Measurements from ENCODE around the gene OR6X1.
A peak's percentile ranks its signal among the peaks of the same experiment; 100 is the strongest.
"Not testable (repeated sequence)": the region's sequence is repeated elsewhere in the genome, so short reads cannot be mapped to it uniquely, and the experiment has no call there.

OR6X1 gene

DNA sequence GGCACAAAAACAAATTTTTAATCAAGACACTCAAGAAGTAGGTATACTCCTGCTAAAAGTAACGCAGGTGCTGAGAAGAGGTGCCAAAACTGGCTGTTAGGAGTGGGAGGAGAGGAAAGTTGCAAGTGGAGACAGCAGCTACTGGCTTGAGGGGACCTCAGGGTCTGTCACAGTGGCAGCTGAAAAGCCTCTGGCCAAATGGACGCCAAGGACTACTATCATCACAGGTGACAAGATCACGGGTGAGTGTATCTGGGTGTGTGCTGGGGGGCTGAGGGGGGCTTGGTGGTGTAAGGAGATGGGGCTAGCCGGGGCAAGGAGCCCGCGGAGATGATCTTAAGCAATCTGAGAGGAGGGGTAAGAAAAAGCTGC lies 13.5 kb downstream of the OR6X1 start:
- H3K9me3 ChIP-seq (ENCODE audit: control insufficient read depth in 1 of 2, low read length in 2 of 2) = no peaks in the 10 kb centered on the region
- no peak overlapping the region for H3K27ac ChIP-seq (ENCODE audit: low read depth, low read length)
- peak overlapping the region; percentile 81 to 90 for H3K4me3 ChIP-seq (ENCODE audit: low read depth in 1 of 2, low read length in 2 of 2)
- H3K36me3 ChIP-seq (ENCODE audit: control insufficient read depth in 1 of 2, insufficient read depth in 2 of 2, low read length in 2 of 2) = no peaks in the 10 kb centered on the region
- H3K27me3 ChIP-seq (ENCODE audit: control insufficient read depth in 1 of 2, insufficient read depth in 2 of 2, low read length in 2 of 2) = no peaks in the 10 kb centered on the region
- peaks cover 15 to 28% of the 10 kb centered on the region in 2 donors for H3K4me1 ChIP-seq (ENCODE audit: control insufficient read depth in 1 of 2, insufficient read depth in 2 of 2, low read length in 2 of 2)
- peak overlapping the region; percentile 74 to 77 for H3K9ac ChIP-seq (ENCODE audit: low read depth in 1 of 2, low read length in 2 of 2)

DNA sequence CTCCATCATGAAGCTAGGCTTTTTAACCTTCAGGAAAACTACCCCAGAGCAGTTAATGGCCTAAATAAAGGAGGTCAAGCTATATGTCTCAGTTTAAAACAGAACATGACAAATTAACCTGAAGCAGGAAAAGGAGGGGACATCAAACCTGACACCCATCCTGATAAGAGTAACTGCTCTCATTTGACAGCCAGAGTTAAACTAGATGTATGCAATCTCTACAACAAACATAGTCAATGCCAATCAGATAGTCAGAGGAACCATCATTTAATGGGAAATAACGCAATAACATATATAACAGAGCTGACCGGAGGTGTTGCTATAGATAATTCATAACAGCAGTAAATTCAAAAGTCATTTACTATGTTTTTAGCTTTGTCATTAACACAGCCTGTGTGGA lies 15.9 kb downstream of the OR6X1 start:
- Histone ChIP-seq H3K36me3 (ENCODE audit: control insufficient read depth in 1 of 2, insufficient read depth in 2 of 2, low read length in 2 of 2) (peaks cover 3 to 16% of the 10 kb centered on the region in 2 donors), H3K9ac (ENCODE audit: low read depth in 1 of 2, low read length in 2 of 2) (no peak overlapping the region)

DNA sequence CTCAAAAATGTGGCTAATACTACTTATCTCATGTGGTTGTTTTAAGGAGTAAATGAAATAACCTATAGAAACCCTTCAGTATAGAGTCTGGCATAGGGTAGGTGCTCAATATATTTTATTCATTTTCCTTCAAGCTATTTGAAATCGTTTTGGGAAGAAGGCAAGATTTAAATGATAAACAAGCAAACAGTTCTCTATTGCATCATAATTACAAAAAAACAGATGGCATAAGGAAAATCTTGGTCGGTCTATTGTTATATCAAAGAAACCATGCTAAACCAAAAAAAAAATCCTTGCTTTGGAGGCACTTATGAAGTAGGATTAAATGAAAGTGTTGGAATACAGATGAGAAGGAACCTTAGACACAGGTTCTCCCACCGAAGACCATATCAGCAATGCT lies 17.5 kb downstream of the OR6X1 start:
- H3K9ac ChIP-seq (ENCODE audit: low read depth in 1 of 2, low read length in 2 of 2) = no peak overlapping the region
- peaks cover 3 to 16% of the 10 kb centered on the region in 2 donors for H3K36me3 ChIP-seq (ENCODE audit: control insufficient read depth in 1 of 2, insufficient read depth in 2 of 2, low read length in 2 of 2)
- no peak overlapping the region for H3K4me3 ChIP-seq (ENCODE audit: low read depth in 1 of 2, low read length in 2 of 2)

More for the DNA sequence above, 15.9 kb downstream of the OR6X1 start:
- H3K27ac ChIP-seq (ENCODE audit: low read depth, low read length) = no peak overlapping the region
- H3K4me3 ChIP-seq (ENCODE audit: low read depth in 1 of 2, low read length in 2 of 2) = no peak overlapping the region
- no peaks in the 10 kb centered on the region for H3K9me3 ChIP-seq (ENCODE audit: control insufficient read depth in 1 of 2, low read length in 2 of 2)
- peaks cover 15 to 28% of the 10 kb centered on the region in 2 donors for H3K4me1 ChIP-seq (ENCODE audit: control insufficient read depth in 1 of 2, insufficient read depth in 2 of 2, low read length in 2 of 2)
- H3K27me3 ChIP-seq (ENCODE audit: control insufficient read depth in 1 of 2, insufficient read depth in 2 of 2, low read length in 2 of 2) = no peaks in the 10 kb centered on the region

DNA sequence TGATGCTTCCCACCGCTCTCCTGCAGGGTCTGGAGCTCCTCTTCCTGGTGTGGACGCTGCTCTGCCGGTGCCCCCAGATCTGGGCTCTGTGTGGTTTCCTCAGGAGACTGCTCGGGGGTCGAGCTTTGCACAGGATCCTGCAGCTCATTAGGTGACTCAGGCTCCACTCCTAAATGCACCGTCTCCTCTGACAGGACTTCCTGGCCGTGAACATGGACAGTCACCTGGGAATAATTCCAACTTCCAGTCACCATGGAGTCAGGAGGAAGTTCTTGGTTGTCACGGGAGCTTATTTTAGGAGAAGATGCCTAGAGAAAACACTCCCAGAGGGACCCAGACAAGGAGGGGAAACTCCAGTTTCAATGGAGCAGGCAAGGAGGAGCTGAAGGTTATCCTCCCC lies 24.7 kb downstream of the OR6X1 start:
- Histone ChIP-seq H3K9ac (ENCODE audit: low read depth in 1 of 2, low read length in 2 of 2) (no peak overlapping the region), H3K4me3 (ENCODE audit: low read depth in 1 of 2, low read length in 2 of 2) (no peak overlapping the region), H3K4me1 (ENCODE audit: control insufficient read depth in 1 of 2, insufficient read depth in 2 of 2, low read length in 2 of 2) (no peaks in the 10 kb centered on the region), H3K27ac (ENCODE audit: low read depth, low read length) (no peak overlapping the region), H3K27me3 (ENCODE audit: control insufficient read depth in 1 of 2, insufficient read depth in 2 of 2, low read length in 2 of 2) (no peaks in the 10 kb centered on the region), H3K36me3 (ENCODE audit: control insufficient read depth in 1 of 2, insufficient read depth in 2 of 2, low read length in 2 of 2) (peaks cover 55 to 73% of the 10 kb centered on the region in 2 donors), H3K9me3 (ENCODE audit: control insufficient read depth in 1 of 2, low read length in 2 of 2) (no peaks in the 10 kb centered on the region)

More for the DNA sequence above, 17.5 kb downstream of the OR6X1 start:
- Histone ChIP-seq H3K27me3 (ENCODE audit: control insufficient read depth in 1 of 2, insufficient read depth in 2 of 2, low read length in 2 of 2) (no peaks in the 10 kb centered on the region), H3K4me1 (ENCODE audit: control insufficient read depth in 1 of 2, insufficient read depth in 2 of 2, low read length in 2 of 2) (peaks cover 15 to 23% of the 10 kb centered on the region in 2 donors), H3K9me3 (ENCODE audit: control insufficient read depth in 1 of 2, low read length in 2 of 2) (no peaks in the 10 kb centered on the region), H3K27ac (ENCODE audit: low read depth, low read length) (no peak overlapping the region)

DNA sequence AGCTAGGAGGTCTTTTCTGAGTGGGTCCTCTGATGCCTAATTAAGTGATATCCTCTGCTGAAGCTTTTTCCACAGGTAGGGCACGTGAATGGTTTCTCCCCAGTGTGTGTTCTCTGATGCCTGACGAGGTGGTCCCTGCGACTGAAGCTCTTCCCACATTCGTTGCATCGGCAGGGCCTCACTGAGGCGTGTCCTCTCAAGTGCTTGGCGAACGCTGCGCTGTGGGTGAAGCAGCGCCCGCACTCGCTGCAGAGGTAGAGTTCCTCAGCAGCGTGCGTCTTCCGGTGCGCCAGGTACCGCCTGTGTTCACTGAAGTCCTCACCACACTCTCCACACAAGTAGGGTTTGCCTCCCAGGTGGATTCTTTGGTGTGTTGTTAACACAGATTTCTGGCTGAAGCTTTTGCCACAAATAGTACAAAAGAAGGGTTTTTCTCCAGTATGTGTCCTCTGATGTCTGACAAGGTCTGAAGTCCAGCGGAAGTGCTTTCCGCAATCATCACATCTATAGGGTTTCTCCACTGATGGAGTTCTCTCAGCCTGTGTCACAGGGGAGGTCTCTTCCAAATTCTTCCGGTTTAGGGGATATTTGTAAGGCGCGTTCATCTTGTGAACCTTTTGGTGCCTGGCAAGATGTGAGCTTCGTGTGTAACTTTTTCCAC lies 28.2 kb downstream of the OR6X1 start:
- no peaks in the 10 kb centered on the region for H3K4me1 ChIP-seq (ENCODE audit: control insufficient read depth in 1 of 2, insufficient read depth in 2 of 2, low read length in 2 of 2)
- H3K36me3 ChIP-seq (ENCODE audit: control insufficient read depth in 1 of 2, insufficient read depth in 2 of 2, low read length in 2 of 2) = peaks cover 57 to 62% of the 10 kb centered on the region in 2 donors
- H3K4me3 ChIP-seq (ENCODE audit: low read depth in 1 of 2, low read length in 2 of 2) = no peak overlapping the region
- H3K27me3 ChIP-seq (ENCODE audit: control insufficient read depth in 1 of 2, insufficient read depth in 2 of 2, low read length in 2 of 2) = no peaks in the 10 kb centered on the region
- H3K9ac ChIP-seq (ENCODE audit: low read depth in 1 of 2, low read length in 2 of 2) = no peak overlapping the region
- no peaks in the 10 kb centered on the region for H3K9me3 ChIP-seq (ENCODE audit: control insufficient read depth in 1 of 2, low read length in 2 of 2)
- no peak overlapping the region for H3K27ac ChIP-seq (ENCODE audit: low read depth, low read length)

DNA sequence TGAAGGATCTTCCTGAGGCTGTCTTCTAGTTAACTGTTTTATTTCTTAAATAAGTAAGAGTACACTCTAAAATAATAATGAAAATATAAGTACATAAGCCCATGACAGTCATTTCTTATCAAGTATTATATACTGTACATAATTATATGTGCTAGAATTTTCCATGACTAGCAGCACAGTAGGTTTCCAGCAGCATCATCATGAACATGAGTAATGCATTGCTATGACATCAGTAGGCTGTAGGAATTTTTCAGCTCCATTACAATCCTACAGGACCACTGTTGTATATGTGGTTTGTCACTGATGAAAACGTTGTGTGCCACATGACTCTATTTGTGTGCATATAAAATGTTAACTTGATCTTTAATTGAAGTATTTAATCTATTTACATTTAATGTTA lies 34.9 kb downstream of the OR6X1 start:
- Histone ChIP-seq H3K9me3 (ENCODE audit: control insufficient read depth in 1 of 2, low read length in 2 of 2) (no peaks in the 10 kb centered on the region), H3K27me3 (ENCODE audit: control insufficient read depth in 1 of 2, insufficient read depth in 2 of 2, low read length in 2 of 2) (no peaks in the 10 kb centered on the region), H3K27ac (ENCODE audit: low read depth, low read length) (no peak overlapping the region), H3K4me1 (ENCODE audit: control insufficient read depth in 1 of 2, insufficient read depth in 2 of 2, low read length in 2 of 2) (no peaks in the 10 kb centered on the region), H3K4me3 (ENCODE audit: low read depth in 1 of 2, low read length in 2 of 2) (no peak overlapping the region), H3K36me3 (ENCODE audit: control insufficient read depth in 1 of 2, insufficient read depth in 2 of 2, low read length in 2 of 2) (peaks cover 0 to 4% of the 10 kb centered on the region in 2 donors), H3K9ac (ENCODE audit: low read depth in 1 of 2, low read length in 2 of 2) (no peak overlapping the region)

DNA sequence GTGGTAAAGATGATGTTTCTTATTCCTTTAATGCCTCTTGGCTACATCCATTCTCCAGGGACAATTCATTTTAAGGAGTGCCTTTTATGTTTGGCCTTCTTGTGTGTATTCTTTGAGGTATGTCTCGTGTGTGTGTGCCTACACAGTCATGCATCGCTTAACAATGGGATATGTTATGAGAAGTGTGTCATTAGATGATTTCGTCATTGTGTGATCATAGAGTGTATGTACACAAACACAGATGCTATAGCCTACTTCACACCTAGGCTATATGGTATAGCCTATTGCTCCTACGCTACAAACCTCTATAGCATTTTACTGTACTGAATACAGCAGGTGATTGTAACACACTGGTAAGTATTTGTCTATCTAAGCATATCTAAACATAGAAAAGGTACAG lies 35.8 kb downstream of the OR6X1 start:
- no peaks in the 10 kb centered on the region for H3K4me1 ChIP-seq (ENCODE audit: control insufficient read depth in 1 of 2, insufficient read depth in 2 of 2, low read length in 2 of 2)
- H3K27ac ChIP-seq (ENCODE audit: low read depth, low read length) = no peak overlapping the region
- H3K4me3 ChIP-seq (ENCODE audit: low read depth in 1 of 2, low read length in 2 of 2) = no peak overlapping the region
- H3K36me3 ChIP-seq (ENCODE audit: control insufficient read depth in 1 of 2, insufficient read depth in 2 of 2, low read length in 2 of 2) = no peaks in the 10 kb centered on the region
- no peak overlapping the region for H3K9ac ChIP-seq (ENCODE audit: low read depth in 1 of 2, low read length in 2 of 2)
- no peaks in the 10 kb centered on the region for H3K27me3 ChIP-seq (ENCODE audit: control insufficient read depth in 1 of 2, insufficient read depth in 2 of 2, low read length in 2 of 2)
- no peaks in the 10 kb centered on the region for H3K9me3 ChIP-seq (ENCODE audit: control insufficient read depth in 1 of 2, low read length in 2 of 2)

DNA sequence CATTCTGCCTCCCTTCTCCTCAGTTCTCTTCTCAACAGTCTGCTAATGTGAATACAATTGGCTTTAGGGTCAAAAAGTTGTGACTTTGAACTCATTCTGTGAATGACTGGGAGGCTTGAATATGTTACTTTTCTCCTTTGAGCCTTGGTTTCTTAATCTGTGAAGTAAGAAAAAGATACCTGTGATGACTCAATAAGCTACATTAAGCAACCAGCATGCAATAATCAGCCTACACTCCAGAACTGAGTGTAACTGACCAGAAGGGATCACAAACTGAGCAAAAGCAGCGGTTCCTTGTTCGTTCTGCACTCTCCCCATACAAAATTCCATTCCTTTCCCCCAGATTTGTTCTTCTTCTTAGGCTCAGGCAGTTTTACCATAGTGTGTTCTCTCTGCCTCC lies 36.3 kb downstream of the OR6X1 start:
- no peak overlapping the region for H3K9ac ChIP-seq (ENCODE audit: low read depth in 1 of 2, low read length in 2 of 2)
- H3K36me3 ChIP-seq (ENCODE audit: control insufficient read depth in 1 of 2, insufficient read depth in 2 of 2, low read length in 2 of 2) = no peaks in the 10 kb centered on the region
- no peaks in the 10 kb centered on the region for H3K27me3 ChIP-seq (ENCODE audit: control insufficient read depth in 1 of 2, insufficient read depth in 2 of 2, low read length in 2 of 2)
- H3K9me3 ChIP-seq (ENCODE audit: control insufficient read depth in 1 of 2, low read length in 2 of 2) = no peaks in the 10 kb centered on the region
- H3K4me3 ChIP-seq (ENCODE audit: low read depth in 1 of 2, low read length in 2 of 2) = no peak overlapping the region
- no peak overlapping the region for H3K27ac ChIP-seq (ENCODE audit: low read depth, low read length)
- no peaks in the 10 kb centered on the region for H3K4me1 ChIP-seq (ENCODE audit: control insufficient read depth in 1 of 2, insufficient read depth in 2 of 2, low read length in 2 of 2)

DNA sequence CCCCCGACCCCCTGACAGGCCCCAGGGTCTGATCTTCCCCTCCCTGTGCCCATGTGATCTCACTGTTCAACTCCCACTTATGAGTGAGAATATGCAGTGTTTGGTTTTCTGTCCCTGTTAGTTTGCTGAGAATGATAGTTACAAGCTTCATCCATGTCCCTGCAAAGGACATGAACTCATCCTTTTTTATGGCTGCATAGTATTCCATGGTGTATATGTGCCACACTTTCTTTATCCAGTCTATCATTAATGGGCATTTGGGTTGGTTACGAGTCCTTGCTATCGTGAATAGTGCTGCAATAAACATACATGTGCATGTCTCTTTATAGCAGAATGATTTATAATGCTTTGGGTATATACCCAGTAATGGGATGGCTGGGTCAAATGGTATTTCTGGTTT lies 41.7 kb downstream of the OR6X1 start:
- H3K27ac ChIP-seq (ENCODE audit: low read depth, low read length); H3K36me3 ChIP-seq (ENCODE audit: control insufficient read depth in 1 of 2, insufficient read depth in 2 of 2, low read length in 2 of 2); H3K4me3 ChIP-seq (ENCODE audit: low read depth in 1 of 2, low read length in 2 of 2); H3K9me3 ChIP-seq (ENCODE audit: control insufficient read depth in 1 of 2, low read length in 2 of 2); H3K4me1 ChIP-seq (ENCODE audit: control insufficient read depth in 1 of 2, insufficient read depth in 2 of 2, low read length in 2 of 2); H3K27me3 ChIP-seq (ENCODE audit: control insufficient read depth in 1 of 2, insufficient read depth in 2 of 2, low read length in 2 of 2); H3K9ac ChIP-seq (ENCODE audit: low read depth in 1 of 2, low read length in 2 of 2): not testable (repeated sequence)

DNA sequence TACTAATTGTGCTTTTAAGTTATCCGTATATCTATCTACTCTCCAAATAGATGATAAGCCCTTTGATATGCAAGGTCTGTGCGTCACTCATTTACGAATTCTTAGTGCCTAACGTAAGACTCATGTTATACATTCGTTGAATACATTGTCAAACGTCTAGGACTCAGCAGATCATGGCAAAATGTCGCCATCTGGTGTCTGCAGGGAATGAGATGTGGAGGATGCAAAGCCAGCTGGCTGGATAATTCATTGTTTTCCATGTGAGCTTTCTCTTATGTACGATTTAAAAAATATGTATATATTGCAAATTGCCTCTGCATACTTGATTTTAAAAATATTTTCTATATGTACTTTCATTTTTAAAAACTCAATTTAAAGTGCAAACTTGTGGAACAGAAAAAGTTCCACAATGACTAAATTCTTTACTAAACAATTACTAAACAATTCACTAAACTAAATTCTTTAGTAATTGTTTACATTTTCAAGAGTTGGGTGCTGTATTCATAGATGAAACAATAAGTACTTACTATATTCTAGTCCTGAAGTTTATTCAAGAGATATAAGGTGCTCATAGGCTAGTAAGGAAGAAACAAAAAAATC lies 46.6 kb downstream of the OR6X1 start:
- H3K9me3 ChIP-seq (ENCODE audit: control insufficient read depth in 1 of 2, low read length in 2 of 2) = no peaks in the 10 kb centered on the region
- H3K27ac ChIP-seq (ENCODE audit: low read depth, low read length) = no peak overlapping the region
- H3K4me3 ChIP-seq (ENCODE audit: low read depth in 1 of 2, low read length in 2 of 2) = no peak overlapping the region
- no peaks in the 10 kb centered on the region for H3K27me3 ChIP-seq (ENCODE audit: control insufficient read depth in 1 of 2, insufficient read depth in 2 of 2, low read length in 2 of 2)
- H3K9ac ChIP-seq (ENCODE audit: low read depth in 1 of 2, low read length in 2 of 2) = no peak overlapping the region
- H3K36me3 ChIP-seq (ENCODE audit: control insufficient read depth in 1 of 2, insufficient read depth in 2 of 2, low read length in 2 of 2) = no peaks in the 10 kb centered on the region
- H3K4me1 ChIP-seq (ENCODE audit: control insufficient read depth in 1 of 2, insufficient read depth in 2 of 2, low read length in 2 of 2) = no peaks in the 10 kb centered on the region

All from duodenal mucosa (tissue), 2 donors.